ENCODE results near the gene PRKRIP1. TPM values are rescaled to one million over a fixed set of nuclear protein-coding genes. Genes with fewer than 3 reads are reported as not detected.

The PRKRIP1 gene
- total and polyA plus RNA-seq, 2 donors (not counting 1 experiment from before 2014, with no cell fraction given): 13.8 to 16.3 TPM

GRCh38 chr7:102409340-102409739 is 13.2 kb downstream of the PRKRIP1 start:
- H3K27ac ChIP-seq (ENCODE audit: insufficient read depth, low read length): no peak overlapping the region
- no peaks in the 10 kb centered on the region for H3K27me3 ChIP-seq (ENCODE audit: control insufficient read depth, insufficient read depth, low read length)
- H3K9me3 ChIP-seq (ENCODE audit: control insufficient read depth, insufficient read depth, low read depth, low read length): no peaks in the 10 kb centered on the region
- no peaks in the 10 kb centered on the region for H3K4me1 ChIP-seq (ENCODE audit: control insufficient read depth, extremely low read depth, insufficient read depth, low read length)
- H3K79me2 ChIP-seq (ENCODE audit: control insufficient read depth, insufficient read depth, low read length): no peaks in the 10 kb centered on the region
- no peak overlapping the region for H3K4me3 ChIP-seq (replicated peaks in 1 of 4; ENCODE audit: control extremely low read depth in 1 of 4, insufficient read depth in 1 of 4, low read depth in 3 of 4, low read length in 4 of 4)
- peaks cover 20% of the 10 kb centered on the region for H3K36me3 ChIP-seq (ENCODE audit: control insufficient read depth, insufficient read depth, low read length)
- no peak overlapping the region for H3K4me2 ChIP-seq (ENCODE audit: extremely low read depth, insufficient read depth, low read length)
- no peak for DNase-seq (ENCODE audit: low read depth in 2 of 2)
- H3K9ac ChIP-seq (ENCODE audit: insufficient read depth, low read length): no peak overlapping the region
- no peaks in the 10 kb centered on the region for H4K20me1 ChIP-seq (ENCODE audit: control insufficient read depth, extremely low read depth, insufficient read depth, low read length)
- no peak overlapping the region for H2AFZ ChIP-seq (ENCODE audit: low read length)
- no peak for TF ChIP-seq EZH2 (IDR thresholded peaks at IDR 0.05; ENCODE audit: low read length, missing control alignments)

GRCh38 chr7:102410123-102410522 is 14.0 kb downstream of the PRKRIP1 start:
- TF ChIP-seq CTCF (conservative IDR thresholded peaks at IDR 0.05 in 1 of 2, IDR thresholded peaks at IDR 0.05 in 1 of 2; ENCODE audit: low read depth in 1 of 2, low read length in 2 of 2) (no peak), EZH2 (IDR thresholded peaks at IDR 0.05; ENCODE audit: low read length, missing control alignments) (no peak)

GRCh38 chr7:102410918-102411317 is 14.8 kb downstream of the PRKRIP1 start:
- H3K4me3 ChIP-seq (replicated peaks in 1 of 4; ENCODE audit: control extremely low read depth in 1 of 4, insufficient read depth in 1 of 4, low read depth in 3 of 4, low read length in 4 of 4): no peak overlapping the region
- no peaks in the 10 kb centered on the region for H3K9me3 ChIP-seq (ENCODE audit: control insufficient read depth, insufficient read depth, low read depth, low read length)
- no peaks in the 10 kb centered on the region for H3K4me1 ChIP-seq (ENCODE audit: control insufficient read depth, extremely low read depth, insufficient read depth, low read length)
- H4K20me1 ChIP-seq (ENCODE audit: control insufficient read depth, extremely low read depth, insufficient read depth, low read length): no peaks in the 10 kb centered on the region
- TF ChIP-seq EZH2 (IDR thresholded peaks at IDR 0.05; ENCODE audit: low read length, missing control alignments): no peak
- no peak for TF ChIP-seq CTCF (conservative IDR thresholded peaks at IDR 0.05 in 1 of 2, IDR thresholded peaks at IDR 0.05 in 1 of 2; ENCODE audit: low read depth in 1 of 2, low read length in 2 of 2)
- H3K27ac ChIP-seq (ENCODE audit: insufficient read depth, low read length): no peak overlapping the region
- H2AFZ ChIP-seq (ENCODE audit: low read length): no peak overlapping the region
- no peak overlapping the region for H3K9ac ChIP-seq (ENCODE audit: insufficient read depth, low read length)
- H3K36me3 ChIP-seq (ENCODE audit: control insufficient read depth, insufficient read depth, low read length): peaks cover 22% of the 10 kb centered on the region
- no peak for DNase-seq (ENCODE audit: low read depth in 2 of 2)
- H3K79me2 ChIP-seq (ENCODE audit: control insufficient read depth, insufficient read depth, low read length): no peaks in the 10 kb centered on the region
- no peaks in the 10 kb centered on the region for H3K27me3 ChIP-seq (ENCODE audit: control insufficient read depth, insufficient read depth, low read length)
- H3K4me2 ChIP-seq (ENCODE audit: extremely low read depth, insufficient read depth, low read length): no peak overlapping the region

More at GRCh38 chr7:102410123-102410522, 14.0 kb downstream of the PRKRIP1 start:
- H3K27ac ChIP-seq (ENCODE audit: insufficient read depth, low read length): no peak overlapping the region
- H3K36me3 ChIP-seq (ENCODE audit: control insufficient read depth, insufficient read depth, low read length): peaks cover 20% of the 10 kb centered on the region
- no peak overlapping the region for H2AFZ ChIP-seq (ENCODE audit: low read length)
- no peaks in the 10 kb centered on the region for H3K27me3 ChIP-seq (ENCODE audit: control insufficient read depth, insufficient read depth, low read length)
- H3K79me2 ChIP-seq (ENCODE audit: control insufficient read depth, insufficient read depth, low read length): no peaks in the 10 kb centered on the region
- no peak overlapping the region for H3K9ac ChIP-seq (ENCODE audit: insufficient read depth, low read length)
- no peak overlapping the region for H3K4me2 ChIP-seq (ENCODE audit: extremely low read depth, insufficient read depth, low read length)
- no peak overlapping the region for H3K4me3 ChIP-seq (replicated peaks in 1 of 4; ENCODE audit: control extremely low read depth in 1 of 4, insufficient read depth in 1 of 4, low read depth in 3 of 4, low read length in 4 of 4)
- no peaks in the 10 kb centered on the region for H4K20me1 ChIP-seq (ENCODE audit: control insufficient read depth, extremely low read depth, insufficient read depth, low read length)
- no peaks in the 10 kb centered on the region for H3K9me3 ChIP-seq (ENCODE audit: control insufficient read depth, insufficient read depth, low read depth, low read length)
- no peaks in the 10 kb centered on the region for H3K4me1 ChIP-seq (ENCODE audit: control insufficient read depth, extremely low read depth, insufficient read depth, low read length)
- no peak for DNase-seq (ENCODE audit: low read depth in 2 of 2)
